Inferior parietal cortex (tissue), 1 donor: ENCODE measurements around the gene IFNK.
A peak's percentile ranks its signal among the peaks of the same experiment; 100 is the strongest.

Experiments used
- DNase-seq: peaks from one replicate; pipeline ENCODE4 v3.0.0-alpha.2; 2016; ENCODE audit errors: extremely low spot score

IFNK gene

DNA sequence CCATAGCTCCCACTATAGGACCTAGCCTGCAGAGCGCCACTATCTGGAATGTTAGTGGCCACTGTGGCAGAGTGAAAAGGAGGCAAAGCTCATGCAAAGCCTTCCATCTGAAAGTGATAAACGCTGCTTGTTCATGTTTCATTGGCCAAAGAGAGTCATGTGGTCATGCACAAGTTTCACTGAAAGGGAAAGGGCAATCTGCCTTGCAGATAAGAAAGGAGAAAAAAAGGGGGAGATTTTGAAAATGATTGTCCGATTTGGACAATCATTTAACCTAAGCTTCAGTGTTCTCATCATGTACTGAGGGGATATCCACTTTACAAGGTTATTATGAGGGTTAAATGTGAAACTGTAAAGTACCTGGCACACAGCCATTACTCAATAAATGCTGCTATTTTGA, 14.6 kb downstream of the IFNK start:
- no peak for DNase-seq

DNA sequence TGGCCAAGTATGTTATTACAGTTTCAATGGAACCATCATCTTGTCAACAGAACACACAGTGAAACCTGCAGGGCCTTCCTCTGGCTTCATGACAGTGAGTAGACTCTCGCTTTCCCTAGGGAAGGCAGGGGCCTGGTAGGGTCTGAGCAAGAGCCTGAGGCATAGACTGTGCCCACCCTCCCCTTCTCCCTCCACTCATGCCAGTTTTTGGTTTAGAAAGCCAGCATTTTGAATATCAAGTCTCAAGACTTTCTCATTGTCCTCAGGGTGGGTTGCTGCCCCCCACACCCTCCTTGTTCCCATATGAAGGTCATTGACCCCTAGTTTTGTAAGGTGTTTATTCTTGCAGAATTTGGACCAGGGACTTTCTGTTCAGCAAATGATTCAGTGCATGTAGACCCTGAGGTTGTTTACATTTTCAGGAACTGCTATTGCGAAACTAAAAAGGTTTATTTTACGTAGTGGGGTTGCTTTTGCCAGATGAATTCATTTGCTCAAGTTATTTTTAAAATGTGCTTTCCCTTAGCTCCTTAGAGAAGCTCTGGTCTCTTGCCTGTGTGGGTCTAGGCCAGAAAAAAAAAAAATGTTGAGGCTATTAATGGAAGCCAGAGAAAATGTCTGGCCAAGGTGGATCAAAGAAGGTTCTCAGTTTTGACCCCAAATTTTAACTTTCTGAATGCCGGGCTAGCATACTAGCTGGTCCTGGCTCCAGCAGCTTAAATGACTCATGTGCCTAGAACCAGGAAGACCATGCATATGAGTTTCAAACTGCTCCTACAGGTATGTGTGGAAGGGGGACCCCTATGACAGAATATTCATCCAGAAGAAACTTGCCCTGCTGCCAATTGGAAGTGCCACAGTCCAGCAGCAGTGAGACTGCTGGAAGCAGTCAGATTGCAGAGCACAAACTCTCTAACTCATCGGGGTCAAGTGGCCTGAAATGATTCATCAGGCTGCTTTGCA, 15.7 kb downstream of the IFNK start:
- DNase-seq, result no peak

- no peak for DNase-seq
These were observed 16.4 kb downstream of the IFNK start for GRCh38 chr9:27540502-27540901.

- no peak for DNase-seq
These were observed 17.6 kb downstream of the IFNK start for GRCh38 chr9:27541740-27542139.

DNA sequence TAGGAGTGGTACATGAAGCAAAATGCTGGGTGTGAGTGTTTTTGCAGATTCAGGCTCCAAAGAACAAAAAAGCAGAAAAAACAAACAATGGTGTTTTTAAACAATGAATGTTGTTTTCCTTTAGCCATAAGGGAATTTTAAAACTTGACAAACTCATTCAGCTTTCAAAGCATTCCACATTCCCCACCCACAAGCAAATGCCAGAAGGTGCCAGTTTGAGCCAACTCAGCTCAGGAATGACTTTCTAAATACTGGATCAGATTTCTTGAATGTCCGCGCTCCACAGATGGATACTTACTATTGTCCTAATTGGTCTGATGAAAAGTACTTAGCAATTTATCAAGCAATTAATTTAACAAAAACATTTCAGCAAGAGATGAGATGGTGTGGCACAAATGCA, 18.4 kb downstream of the IFNK start:
- DNase-seq, result no peak

DNA sequence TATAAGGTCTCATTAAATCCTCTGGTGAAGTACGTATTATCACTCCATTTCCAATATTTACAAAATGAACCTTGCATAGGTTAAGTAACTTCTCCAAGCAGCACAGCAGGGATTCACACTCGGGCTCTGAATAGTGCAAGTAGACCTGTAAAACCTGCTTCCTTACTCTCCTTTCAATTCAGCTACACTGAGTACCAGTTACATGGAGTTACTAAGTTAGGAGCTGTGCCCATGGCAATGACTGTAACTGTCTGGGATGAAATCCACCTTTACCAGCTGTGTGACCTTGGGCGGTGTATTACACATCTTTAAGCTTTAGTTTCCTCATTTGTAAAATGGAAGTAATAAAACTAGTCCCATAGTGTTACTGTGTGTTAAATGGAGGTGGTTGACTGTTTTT, 21.4 kb downstream of the IFNK start:
- DNase-seq, result no peak

DNA sequence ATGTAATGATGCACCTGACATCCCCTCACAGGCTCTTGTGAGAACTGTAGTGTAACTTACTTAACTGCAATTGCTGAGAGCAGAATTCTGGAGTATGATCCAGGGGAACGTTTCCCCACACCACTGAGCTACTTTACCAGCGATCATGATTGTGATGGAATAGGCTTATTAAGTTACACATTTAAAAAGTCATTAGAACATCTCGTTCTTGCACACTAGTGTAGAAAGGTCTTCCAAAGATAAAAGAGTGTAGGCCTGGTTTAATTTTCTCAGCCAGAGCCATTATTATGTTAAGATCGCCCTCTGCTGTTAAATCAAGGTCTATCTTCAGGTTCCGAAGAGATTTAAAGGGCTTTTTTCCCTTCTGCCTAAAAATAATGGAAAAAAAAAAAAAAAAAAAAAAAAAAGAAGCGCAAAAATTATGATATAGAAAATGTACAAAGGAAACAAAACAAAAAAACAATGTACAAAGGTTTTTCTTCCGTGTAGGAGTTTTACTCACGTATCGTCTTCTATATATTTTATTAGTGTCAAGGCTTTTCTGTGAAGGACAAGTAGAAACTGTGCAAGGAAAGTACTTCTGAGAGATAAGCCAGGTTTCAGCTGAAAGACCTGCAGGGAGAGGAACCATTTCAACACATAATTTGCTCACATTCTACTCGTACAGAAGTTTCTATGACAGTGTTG, 24.1 kb downstream of the IFNK start:
- DNase-seq, result peak; percentile 82

DNA sequence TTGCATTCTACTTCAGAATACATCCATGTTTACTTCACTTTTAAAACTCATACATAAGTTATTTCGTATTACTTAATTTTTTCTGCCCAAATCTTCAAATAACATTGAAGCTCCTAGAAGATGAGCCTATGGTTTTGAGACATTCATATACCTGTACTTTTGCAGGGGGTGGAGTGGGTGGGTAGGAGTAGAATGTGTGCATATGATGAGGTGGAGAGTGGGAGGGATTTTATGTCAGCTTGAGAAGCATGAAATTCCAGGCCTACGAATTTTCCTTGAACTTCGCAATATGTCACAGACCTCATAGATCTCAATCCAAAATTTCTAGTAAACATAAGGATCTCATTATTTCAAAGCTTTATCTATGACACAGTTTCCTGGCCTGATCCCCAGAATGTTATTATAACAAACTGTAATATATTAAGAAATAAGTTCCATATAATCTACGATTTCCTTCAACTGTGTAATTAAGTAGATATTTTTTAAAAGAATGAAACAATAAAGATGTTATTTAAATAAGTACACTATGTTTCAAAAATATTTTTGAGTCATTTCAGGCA, 25.2 kb downstream of the IFNK start:
- no peak for DNase-seq

DNA sequence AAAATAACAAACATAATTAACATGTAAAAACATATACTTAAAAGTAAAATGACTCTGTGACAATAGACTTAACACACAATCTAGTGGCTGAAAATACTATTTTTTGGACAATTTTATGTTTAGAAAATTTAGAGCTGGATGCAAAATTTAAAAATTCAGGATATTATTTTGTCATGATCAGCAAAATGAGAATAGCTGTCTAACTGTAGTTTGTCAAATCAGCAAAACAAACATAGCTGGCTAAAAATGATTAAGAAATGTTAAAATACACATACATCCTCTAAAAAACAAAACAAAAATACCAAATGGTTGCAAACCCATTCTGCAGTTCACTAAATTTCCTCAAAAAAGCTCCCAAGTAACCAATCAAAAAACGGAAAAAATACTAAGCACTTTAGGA, 30.6 kb downstream of the IFNK start:
- no peak for DNase-seq

DNA sequence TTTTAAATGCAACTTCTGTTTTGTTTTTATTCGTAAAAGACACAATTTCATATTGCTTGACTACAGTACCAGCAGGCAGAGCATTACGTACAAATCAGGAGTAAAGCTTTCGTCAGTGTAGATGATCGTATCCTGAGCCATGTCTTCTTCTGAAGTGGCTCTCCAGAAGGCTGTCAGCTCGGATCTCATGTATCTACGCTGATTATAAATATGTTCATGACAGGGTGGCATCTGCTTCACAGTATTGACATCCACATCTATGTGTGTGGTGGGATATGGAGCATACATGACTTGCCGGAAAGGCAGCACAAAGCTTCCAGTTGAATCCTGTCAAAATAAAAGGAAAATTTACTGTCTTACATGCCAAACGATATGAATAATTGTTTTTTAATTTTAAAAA, 32.4 kb downstream of the IFNK start:
- DNase-seq, result no peak

DNA sequence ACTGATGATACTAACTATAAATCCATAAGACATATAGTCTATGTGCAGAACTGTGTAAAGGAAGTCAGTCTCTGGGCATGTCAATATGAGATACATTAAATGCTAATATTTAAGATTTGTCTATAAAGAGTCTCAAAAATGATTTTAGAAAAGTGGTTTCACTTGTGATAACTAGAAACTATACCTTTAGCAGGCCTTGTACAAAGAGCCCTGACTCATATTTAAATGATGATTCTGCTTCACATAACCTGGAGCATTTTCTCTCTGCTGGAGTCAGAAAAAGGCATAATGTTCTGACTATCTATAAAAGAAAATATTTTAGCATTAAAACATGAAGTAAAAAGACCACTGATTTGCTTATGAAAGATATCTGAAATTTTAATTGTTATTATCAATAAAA, 34.2 kb downstream of the IFNK start:
- no peak for DNase-seq

DNA sequence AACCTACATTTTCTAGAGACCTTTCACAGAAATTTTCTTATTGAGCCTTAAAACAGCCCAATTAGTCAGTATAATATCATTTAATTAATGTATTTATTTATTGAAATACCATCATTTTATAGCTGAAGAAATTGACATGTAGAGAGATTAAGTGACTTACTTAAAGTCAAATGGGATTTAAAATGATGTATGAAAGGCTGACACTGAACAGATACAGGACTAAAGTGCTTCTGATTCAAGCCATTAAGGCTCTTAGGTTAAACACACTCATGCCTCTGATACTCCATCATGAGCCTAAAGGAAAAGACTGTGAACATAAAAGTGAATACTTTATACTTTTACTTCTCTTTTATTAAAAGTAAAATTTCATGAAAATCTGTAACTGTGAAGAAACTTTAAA, 36.4 kb downstream of the IFNK start:
- no peak for DNase-seq

DNA sequence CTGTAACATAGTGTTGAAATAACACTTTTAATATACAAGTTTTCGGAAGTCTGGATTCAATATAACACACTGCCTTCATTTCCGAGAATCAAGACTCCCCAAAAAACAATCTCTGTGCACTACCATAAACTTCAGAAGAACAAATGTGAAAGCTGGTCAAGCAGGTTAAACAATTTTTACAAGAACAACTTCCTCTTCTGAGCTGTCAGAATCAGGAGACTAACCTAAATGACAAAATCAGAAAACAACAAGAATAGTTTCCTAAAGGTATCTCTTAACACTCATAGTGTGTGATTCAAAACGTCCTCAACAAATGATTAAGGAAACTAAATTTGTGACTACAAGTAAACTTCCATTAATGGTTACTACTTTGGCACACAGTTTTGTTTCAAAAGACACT, 37.6 kb downstream of the IFNK start:
- no peak for DNase-seq

DNA sequence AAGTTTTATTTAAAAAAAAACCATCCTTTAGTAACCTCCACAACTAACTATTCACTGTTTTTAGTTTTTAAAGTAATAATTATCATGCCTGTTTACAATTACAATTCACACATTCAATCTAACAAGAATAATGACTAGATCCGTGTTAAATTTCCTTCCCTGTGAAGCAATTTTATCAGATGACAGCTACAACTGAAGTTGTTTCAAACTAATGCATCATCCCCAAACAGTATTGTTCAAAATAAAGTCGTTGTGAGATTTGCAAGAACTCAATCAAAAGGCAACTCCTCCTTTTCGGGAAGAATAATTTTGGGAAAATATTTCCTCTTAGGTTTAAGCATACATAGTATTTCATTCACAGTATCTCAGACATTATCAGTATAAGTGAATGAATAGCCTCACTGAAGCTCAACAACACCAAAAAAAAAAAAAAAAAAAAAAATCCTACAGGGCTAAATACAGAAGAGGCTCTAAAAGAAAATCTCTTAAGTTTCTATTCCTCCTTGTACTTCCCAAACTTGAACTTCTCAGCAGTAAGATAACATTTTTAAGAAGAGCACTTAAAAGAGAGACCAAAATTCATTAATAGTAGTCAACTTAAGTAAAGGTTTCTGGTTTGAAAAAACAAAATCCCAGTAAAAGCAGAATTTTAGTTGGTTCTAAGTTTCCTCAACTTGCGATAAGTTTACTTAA, 39.8 kb downstream of the IFNK start:
- DNase-seq, result no peak

DNA sequence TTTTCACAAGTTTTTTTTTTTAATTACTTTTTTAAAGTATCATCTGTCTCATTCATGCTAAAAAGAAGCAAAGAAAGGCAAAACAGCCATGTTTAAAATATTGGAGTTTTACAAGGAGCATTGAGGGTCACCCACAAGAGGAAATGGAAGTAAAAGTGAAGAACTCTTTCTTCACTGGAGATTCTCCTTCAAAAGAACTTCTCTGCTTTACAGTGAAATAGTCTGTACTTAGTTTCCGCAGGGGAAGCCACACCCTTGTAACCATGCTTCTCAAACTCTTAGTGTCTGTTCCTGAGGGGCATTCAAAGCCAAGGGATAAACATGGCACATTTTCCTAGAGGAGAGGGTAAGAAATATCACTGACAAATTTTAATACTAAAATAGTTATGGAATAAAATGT, 40.6 kb downstream of the IFNK start:
- DNase-seq, result no peak

- DNase-seq, result no peak
These were observed 41.6 kb downstream of the IFNK start for GRCh38 chr9:27565696-27566095.

- no peak for DNase-seq
These were observed 42.0 kb downstream of the IFNK start for GRCh38 chr9:27566118-27566517.

DNA sequence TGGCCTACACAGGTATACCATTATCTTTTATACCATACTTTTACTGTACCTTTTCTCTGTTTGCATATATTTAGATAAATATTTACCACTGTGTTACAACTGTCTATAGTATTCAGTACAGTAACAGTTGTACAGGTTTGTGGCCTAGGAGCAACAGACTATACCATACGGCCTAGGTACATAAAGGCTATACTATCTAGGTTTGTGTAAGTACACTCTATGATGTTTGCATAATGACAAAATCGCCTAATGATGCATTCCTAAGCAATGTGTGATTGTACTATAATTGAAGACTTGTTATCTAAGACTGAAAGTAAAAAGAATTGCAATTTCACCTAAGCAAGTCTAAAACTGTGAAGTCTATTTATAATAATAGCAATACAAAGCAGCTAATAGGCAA, 45.3 kb downstream of the IFNK start:
- no peak for DNase-seq

- DNase-seq, result no peak
These were observed 46.9 kb downstream of the IFNK start for GRCh38 chr9:27571011-27571410.

GRCh38 chr9:27572061-27572460, 48.0 kb downstream of the IFNK start:
- no peak for DNase-seq

GRCh38 chr9:27572566-27572917, 48.5 kb downstream of the IFNK start:
- DNase-seq, result peak; percentile 68

GRCh38 chr9:27572918-27573633, 49.0 kb downstream of the IFNK start, which contains the start of gene C9orf72:
C9orf72 (minus strand) TSS chr9:27573481; CDS start chr9:27567120, 6,361 bp downstream.
- DNase-seq, result no peak
